OCI-LY1 (cell line): ENCODE results near the gene MSMP.
A peak's percentile ranks its signal among the peaks of the same experiment; 100 is the strongest.

Experiments
- H2AFZ ChIP-seq: fragments of 200-600 bp; sonication (generic), shearing (Covaris generic); 2 replicates; pipeline ENCODE4 v1.6.0; 2014; ENCODE audit warnings: antibody characterized with exemption, mild to moderate bottlenecking, low read length
- H3F3A ChIP-seq: fragments of 200-600 bp; sonication (generic), shearing (Covaris generic); 2 replicates; pipeline ENCODE4 v1.6.0; 2014; ENCODE audit warnings: mild to moderate bottlenecking, antibody characterized with exemption, low read length, moderate library complexity; ENCODE audit not compliant: insufficient read depth
- H3K27ac ChIP-seq: fragments of 200-600 bp; sonication (generic); 2 replicates; pipeline ENCODE4 v1.5.1; 2014; ENCODE audit warnings: low read length, mixed run types, mild to moderate bottlenecking, low read depth; ENCODE audit not compliant: poor library complexity, severe bottlenecking
- H3K27me3 ChIP-seq: fragments of 200-600 bp; sonication (generic); 2 replicates; pipeline ENCODE4 v1.6.0; 2014; ENCODE audit warnings: antibody characterized with exemption, mild to moderate bottlenecking, low read length, moderate library complexity; ENCODE audit not compliant: insufficient read depth
- H3K36me3 ChIP-seq: fragments of 200-600 bp; sonication (generic); 2 replicates; pipeline ENCODE4 v1.6.1; 2014; ENCODE audit warnings: mild to moderate bottlenecking, antibody characterized with exemption, low read length, moderate library complexity, mixed read lengths; ENCODE audit not compliant: insufficient read depth
- H3K4me1 ChIP-seq: fragments of 200-600 bp; sonication (generic); 2 replicates; pipeline ENCODE4 v1.5.1; 2014; ENCODE audit warnings: mild to moderate bottlenecking, low read length, moderate library complexity; ENCODE audit not compliant: insufficient read depth, severe bottlenecking
- H3K4me2 ChIP-seq: fragments of 200-600 bp; sonication (generic), shearing (Covaris generic); 2 replicates; pipeline ENCODE4 v1.6.1; 2014; ENCODE audit warnings: low read length
- H3K4me3 ChIP-seq: fragments of 200-600 bp; sonication (generic); 2 replicates; pipeline ENCODE4 v1.5.1; 2014; ENCODE audit warnings: low read length, low read depth, mild to moderate bottlenecking, mixed read lengths; ENCODE audit not compliant: poor library complexity, severe bottlenecking
- H3K79me2 ChIP-seq: fragments of 200-600 bp; shearing (Covaris generic); 2 replicates; pipeline ENCODE4 v1.6.1; 2016; ENCODE audit warnings: mixed run types, low read length, mixed read lengths; ENCODE audit not compliant: insufficient read depth
- H3K9ac ChIP-seq: fragments of 200-600 bp; sonication (generic), shearing (Covaris generic); 2 replicates; pipeline ENCODE4 v1.6.1; 2014; ENCODE audit warnings: mild to moderate bottlenecking, low read length, mixed read lengths
- H3K9me2 ChIP-seq: fragments of 200-600 bp; sonication (generic), shearing (Covaris generic); 2 replicates; pipeline ENCODE4 v1.6.1; 2014; ENCODE audit warnings: low read depth, mild to moderate bottlenecking, low read length, mixed read lengths
- H3K9me3 ChIP-seq: fragments of 200-600 bp; shearing (Covaris generic); 2 replicates; pipeline ENCODE4 v1.6.1; 2014; ENCODE audit warnings: low read length, mixed read lengths
- H4K20me1 ChIP-seq: fragments of 200-600 bp; sonication (generic), shearing (Covaris generic); 2 replicates; pipeline ENCODE4 v1.6.0; 2016; ENCODE audit warnings: mild to moderate bottlenecking, low read length; ENCODE audit not compliant: insufficient read depth
- EZH2 ChIP-seq: fragments of 200-600 bp; sonication (generic), shearing (Covaris generic); IDR thresholded peaks from 2 replicates; pipeline ENCODE4 v1.8.0; 2017; ENCODE audit warnings: borderline replicate concordance, mixed run types, mild to moderate bottlenecking, antibody characterized with exemption, low read length, moderate library complexity, mixed read lengths
- TF ChIP-seq, protein P1 (sequence below): fragments of 200-600 bp; sonication (generic), shearing (Covaris generic); IDR thresholded peaks from 2 replicates; pipeline ENCODE4 v1.5.1; 2017; ENCODE audit warnings: mild to moderate bottlenecking, antibody characterized with exemption, low read length, moderate library complexity, mixed read lengths

The MSMP gene

DNA sequence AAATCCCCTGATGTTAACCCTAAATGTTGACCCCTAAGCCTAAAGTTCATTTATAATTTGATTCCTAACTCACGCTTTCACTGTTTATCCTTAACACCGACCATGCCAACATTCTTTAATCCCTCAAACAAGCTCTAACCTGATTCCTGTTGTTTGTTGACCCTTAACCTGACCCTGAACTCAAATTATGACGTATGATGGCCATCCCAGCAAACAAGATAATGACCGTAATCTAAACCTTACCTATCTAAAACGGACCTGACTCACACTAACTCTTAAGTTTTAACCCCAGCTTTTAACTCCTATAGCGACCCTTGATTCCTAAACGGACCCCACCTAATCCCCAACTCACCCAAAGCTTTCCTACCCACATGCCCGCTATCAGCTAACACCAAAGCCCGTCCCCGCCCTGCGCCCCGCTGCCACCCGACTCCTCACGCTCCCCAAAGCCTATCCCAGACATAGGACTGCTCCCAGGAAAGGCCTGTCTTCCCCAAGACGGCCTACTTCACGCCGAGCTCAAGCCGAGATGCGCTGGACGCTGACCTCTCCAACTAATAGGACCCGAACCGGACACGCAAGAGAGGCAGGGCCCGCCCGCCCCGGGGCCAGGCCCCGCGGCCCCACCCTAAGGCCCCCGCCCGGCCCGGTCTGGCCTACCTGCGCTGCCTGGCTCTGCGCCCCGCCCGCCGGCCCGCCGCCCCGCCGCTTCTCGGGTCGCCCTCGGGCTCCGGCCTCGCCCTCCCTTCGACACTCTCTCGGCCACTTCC, 22.5 kb downstream of the MSMP start:
- Histone ChIP-seq H2AFZ (no peak overlapping the region), H3K9me3 (no peaks in the 10 kb centered on the region), H3K4me1 (peaks cover 56% of the 10 kb centered on the region), H3K36me3 (peaks cover 18% of the 10 kb centered on the region; the same call in 1 of the 2 replicates), H3K9ac (peak overlapping the region; percentile 95), H3K27me3 (no peaks in the 10 kb centered on the region), H3K27ac (peak overlapping the region; percentile 71), H3K4me2 (peak overlapping the region; percentile 94), H4K20me1 (no peaks in the 10 kb centered on the region), H3K79me2 (peaks cover 28% of the 10 kb centered on the region), H3K4me3 (peak overlapping the region; percentile 96), H3K9me2 (no peaks in the 10 kb centered on the region), H3F3A (no peaks in the 10 kb centered on the region)
- no peak for TF ChIP-seq EZH2
- TF ChIP-seq, protein P1, sequence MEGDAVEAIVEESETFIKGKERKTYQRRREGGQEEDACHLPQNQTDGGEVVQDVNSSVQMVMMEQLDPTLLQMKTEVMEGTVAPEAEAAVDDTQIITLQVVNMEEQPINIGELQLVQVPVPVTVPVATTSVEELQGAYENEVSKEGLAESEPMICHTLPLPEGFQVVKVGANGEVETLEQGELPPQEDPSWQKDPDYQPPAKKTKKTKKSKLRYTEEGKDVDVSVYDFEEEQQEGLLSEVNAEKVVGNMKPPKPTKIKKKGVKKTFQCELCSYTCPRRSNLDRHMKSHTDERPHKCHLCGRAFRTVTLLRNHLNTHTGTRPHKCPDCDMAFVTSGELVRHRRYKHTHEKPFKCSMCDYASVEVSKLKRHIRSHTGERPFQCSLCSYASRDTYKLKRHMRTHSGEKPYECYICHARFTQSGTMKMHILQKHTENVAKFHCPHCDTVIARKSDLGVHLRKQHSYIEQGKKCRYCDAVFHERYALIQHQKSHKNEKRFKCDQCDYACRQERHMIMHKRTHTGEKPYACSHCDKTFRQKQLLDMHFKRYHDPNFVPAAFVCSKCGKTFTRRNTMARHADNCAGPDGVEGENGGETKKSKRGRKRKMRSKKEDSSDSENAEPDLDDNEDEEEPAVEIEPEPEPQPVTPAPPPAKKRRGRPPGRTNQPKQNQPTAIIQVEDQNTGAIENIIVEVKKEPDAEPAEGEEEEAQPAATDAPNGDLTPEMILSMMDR, result no peak

DNA sequence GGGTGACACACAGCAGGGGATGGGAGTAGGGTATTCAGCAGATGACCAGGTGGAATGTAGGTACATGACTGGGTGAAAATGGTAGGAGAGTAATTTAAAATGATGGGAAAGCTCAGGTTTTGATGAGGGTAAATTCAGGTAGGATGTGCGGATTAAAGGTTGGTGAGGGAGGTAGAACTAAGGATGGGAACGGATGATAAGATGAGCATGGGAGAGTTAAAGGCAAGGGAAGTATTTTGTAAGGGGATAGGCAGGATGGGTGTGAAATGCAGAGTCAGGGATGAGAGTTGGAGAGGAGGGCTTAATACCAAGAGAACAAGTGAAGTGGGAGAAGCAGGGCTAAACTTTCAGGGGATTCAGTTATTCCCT, 23.6 kb downstream of the MSMP start:
- no peaks in the 10 kb centered on the region for H3K9me3 ChIP-seq
- peak overlapping the region; percentile 95; the same call in 1 of the 2 replicates for H3K9ac ChIP-seq
- TF ChIP-seq EZH2, result no peak
- TF ChIP-seq, protein P1, result no peak
- H3K27ac ChIP-seq, result no peak overlapping the region
- peaks cover 56% of the 10 kb centered on the region for H3K4me1 ChIP-seq
- H2AFZ ChIP-seq, result no peak overlapping the region
- H3K79me2 ChIP-seq, result peaks cover 28% of the 10 kb centered on the region
- peaks cover 9% of the 10 kb centered on the region; the same call in 1 of the 2 replicates for H3K36me3 ChIP-seq
- H3K4me2 ChIP-seq, result peak overlapping the region; percentile 94
- peak overlapping the region; percentile 96 for H3K4me3 ChIP-seq
- no peaks in the 10 kb centered on the region for H3K9me2 ChIP-seq
- no peaks in the 10 kb centered on the region for H4K20me1 ChIP-seq
- no peaks in the 10 kb centered on the region for H3F3A ChIP-seq
- no peaks in the 10 kb centered on the region for H3K27me3 ChIP-seq

- Histone ChIP-seq H3K27me3 (no peaks in the 10 kb centered on the region), H3K4me2 (peak overlapping the region; percentile 94), H3F3A (no peaks in the 10 kb centered on the region), H3K9ac (peak overlapping the region; percentile 0; the same call in 1 of the 2 replicates), H3K9me2 (no peaks in the 10 kb centered on the region), H3K36me3 (peaks cover 9% of the 10 kb centered on the region), H3K27ac (no peak overlapping the region), H2AFZ (no peak overlapping the region), H3K79me2 (peaks cover 28% of the 10 kb centered on the region), H3K4me3 (peak overlapping the region; percentile 96), H4K20me1 (no peaks in the 10 kb centered on the region), H3K9me3 (no peaks in the 10 kb centered on the region), H3K4me1 (peaks cover 56% of the 10 kb centered on the region)
- TF ChIP-seq, protein P1, result peak; percentile 64
- TF ChIP-seq EZH2, result no peak
Observed at GRCh38 chr9:35729700-35730485, 24.2 kb downstream of the MSMP start.
